MM.1S (cell line): ENCODE results near the gene RBM11.

Source experiments
- DNase-seq: peaks from one replicate; pipeline ENCODE4 v3.0.0-alpha.2; 2015
- H2AFZ ChIP-seq: fragments of 300-600 bp; sonication (generic); 2 replicates; pipeline ENCODE4 v1.6.0; 2016; ENCODE audit warnings: antibody characterized with exemption, low read length
- H3F3A ChIP-seq: fragments of 300-600 bp; sonication (generic); 2 replicates; pipeline ENCODE4 v1.6.1; 2016; ENCODE audit warnings: mild to moderate bottlenecking, antibody characterized with exemption, low read length, moderate library complexity, mixed read lengths; ENCODE audit not compliant: insufficient read depth
- H3K27ac ChIP-seq: fragments of 300-600 bp; sonication (generic); 2 replicates; pipeline ENCODE4 v1.5.1; 2016; ENCODE audit warnings: mild to moderate bottlenecking, low read length
- H3K27me3 ChIP-seq: fragments of 300-600 bp; sonication (generic); replicated peaks from 2 replicates; pipeline ENCODE4 v1.6.0; 2016; ENCODE audit warnings: low read length; ENCODE audit not compliant: insufficient read depth
- H3K36me3 ChIP-seq: fragments of 300-600 bp; sonication (generic); replicated peaks from 2 replicates; pipeline ENCODE4 v1.6.1; 2016; ENCODE audit warnings: mild to moderate bottlenecking, low read length, mixed read lengths; ENCODE audit not compliant: insufficient read depth
- H3K4me1 ChIP-seq: fragments of 300-600 bp; sonication (generic); 2 replicates; pipeline ENCODE4 v1.6.1; 2016; ENCODE audit warnings: low read length, mixed read lengths
- H3K4me2 ChIP-seq: fragments of 300-600 bp; sonication (generic); 2 replicates; pipeline ENCODE4 v1.6.0; 2016; ENCODE audit warnings: low read depth, low read length
- H3K4me3 ChIP-seq: fragments of 300-600 bp; sonication (generic); 2 replicates; pipeline ENCODE4 v1.5.1; 2016; ENCODE audit warnings: low read length, mixed read lengths
- H3K79me2 ChIP-seq: fragments of 300-600 bp; sonication (generic); 2 replicates; pipeline ENCODE4 v1.6.1; 2016; ENCODE audit warnings: mixed run types, low read length, mixed read lengths
- H3K9ac ChIP-seq: fragments of 300-600 bp; sonication (generic); 2 replicates; pipeline ENCODE4 v1.6.1; 2016; ENCODE audit warnings: low read length, mixed read lengths
- H3K9me2 ChIP-seq: fragments of 300-600 bp; sonication (generic); replicated peaks from 2 replicates; pipeline ENCODE4 v1.6.1; 2016; ENCODE audit warnings: mild to moderate bottlenecking, low read length, mixed read lengths; ENCODE audit not compliant: insufficient read depth
- H3K9me3 ChIP-seq: fragments of 300-600 bp; sonication (generic); replicated peaks from 2 replicates; pipeline ENCODE4 v1.6.1; 2016; ENCODE audit warnings: mild to moderate bottlenecking, low read length, mixed read lengths; ENCODE audit not compliant: insufficient read depth
- H4K20me1 ChIP-seq: fragments of 300-600 bp; sonication (generic); 2 replicates; pipeline ENCODE4 v1.6.1; 2016; ENCODE audit warnings: mild to moderate bottlenecking, low read length, moderate library complexity, mixed read lengths; ENCODE audit not compliant: insufficient read depth
- CTCF ChIP-seq: fragments of 300-600 bp; sonication (generic); IDR thresholded peaks from 2 replicates; pipeline ENCODE4 v1.5.1; 2016; ENCODE audit warnings: antibody characterized with exemption, low read length, mixed read lengths
- EZH2 ChIP-seq: fragments of 300-600 bp; sonication (generic); optimal IDR thresholded peaks from 2 replicates; pipeline ENCODE3; 2017; ENCODE audit warnings: low read depth, mild to moderate bottlenecking, antibody characterized with exemption, low read length, mixed read lengths
- EZH2phosphoT487 ChIP-seq: fragments of 300-600 bp; sonication (generic); IDR thresholded peaks from 2 replicates; pipeline ENCODE4 v1.6.1; 2018; ENCODE audit warnings: antibody characterized with exemption, low read length

RBM11 gene

GRCh38 chr21:14273736-14274538 is 58.0 kb downstream of the RBM11 start:
- no peak for DNase-seq
- no peak overlapping the region for H3K27ac ChIP-seq
- no peaks in the 10 kb centered on the region for H3K4me1 ChIP-seq
- no peak overlapping the region for H3K4me2 ChIP-seq
- H3K9me3 ChIP-seq, result no peaks in the 10 kb centered on the region
- H3K36me3 ChIP-seq, result no peaks in the 10 kb centered on the region
- no peak overlapping the region for H3K4me3 ChIP-seq
- no peak overlapping the region for H2AFZ ChIP-seq
- TF ChIP-seq EZH2phosphoT487, result no peak
- TF ChIP-seq CTCF, result no peak
- TF ChIP-seq EZH2, result no peak
- no peaks in the 10 kb centered on the region for H3F3A ChIP-seq
- H3K9me2 ChIP-seq, result no peaks in the 10 kb centered on the region
- no peaks in the 10 kb centered on the region for H3K27me3 ChIP-seq
- no peaks in the 10 kb centered on the region for H3K79me2 ChIP-seq
- H3K9ac ChIP-seq, result no peak overlapping the region
- H4K20me1 ChIP-seq, result no peaks in the 10 kb centered on the region

GRCh38 chr21:14275702-14276205 is 59.8 kb downstream of the RBM11 start:
- Histone ChIP-seq H2AFZ (no peak overlapping the region), H3K4me2 (no peak overlapping the region), H3F3A (no peaks in the 10 kb centered on the region), H3K79me2 (no peaks in the 10 kb centered on the region), H4K20me1 (no peaks in the 10 kb centered on the region), H3K4me3 (no peak overlapping the region), H3K9me2 (no peaks in the 10 kb centered on the region), H3K27me3 (no peaks in the 10 kb centered on the region), H3K36me3 (no peaks in the 10 kb centered on the region), H3K4me1 (no peaks in the 10 kb centered on the region), H3K9ac (no peak overlapping the region), H3K9me3 (no peaks in the 10 kb centered on the region), H3K27ac (no peak overlapping the region)
- TF ChIP-seq EZH2, result no peak
- no peak for TF ChIP-seq CTCF
- no peak for TF ChIP-seq EZH2phosphoT487
- DNase-seq, result no peak
